Frontal cortex (tissue), 4 donors: ENCODE data around the gene HOOK2. TPM values are rescaled to one million over a fixed set of nuclear protein-coding genes. Genes with fewer than 3 reads are reported as not detected.

Experiments used
- DNase-seq, 2 donors: peaks; one replicate each; pipeline ENCODE4 v3.0.0; 2012; ENCODE audit warnings: low spot score in 2 of 2
- FAIRE-seq: peaks from 2 replicates; lab custom pipeline; 2012; peaks lifted over from hg19 to GRCh38; lab: Jason Lieb, UNC
- total RNA-seq: library from RNA; depleted of rRNA; stranded (reverse); fragments of >200 nt; gene quantifications from one replicate; pipeline ENCODE4 v1.2.3, GENCODE V29; 2014
- donor health status: control.
- donor health status: control.
- donor health status: control.

The HOOK2 gene
- total RNA-seq, 1 donor from 2014 or later = 14.3 TPM

GRCh38 chr19:12784871-12785430 lies 9.6 kb upstream of the HOOK2 start:
- DNase-seq (no peak), FAIRE-seq (no peak)

DNA sequence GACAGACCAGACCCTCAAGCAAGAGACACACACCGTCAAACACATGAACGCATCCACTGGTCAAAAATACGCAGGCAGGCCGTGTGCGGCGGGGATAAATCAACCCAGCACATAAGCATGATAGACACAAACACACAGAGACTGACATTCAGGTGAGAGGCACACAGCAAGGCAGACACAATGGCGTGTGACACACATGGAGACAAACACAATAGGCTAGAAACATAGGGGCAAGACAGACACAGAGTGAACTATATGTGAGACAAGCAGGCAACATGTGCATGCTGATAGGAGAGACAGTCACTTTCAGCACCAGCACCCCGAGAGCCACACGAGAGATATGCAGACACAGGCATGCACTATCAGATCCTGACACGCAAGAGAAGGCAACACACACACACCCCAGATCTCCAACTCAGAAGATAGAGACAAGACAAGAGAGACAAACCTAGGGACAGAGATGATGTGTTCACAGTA lies 9.1 kb upstream of the HOOK2 start:
- DNase-seq (no peak), FAIRE-seq (no peak)

DNA sequence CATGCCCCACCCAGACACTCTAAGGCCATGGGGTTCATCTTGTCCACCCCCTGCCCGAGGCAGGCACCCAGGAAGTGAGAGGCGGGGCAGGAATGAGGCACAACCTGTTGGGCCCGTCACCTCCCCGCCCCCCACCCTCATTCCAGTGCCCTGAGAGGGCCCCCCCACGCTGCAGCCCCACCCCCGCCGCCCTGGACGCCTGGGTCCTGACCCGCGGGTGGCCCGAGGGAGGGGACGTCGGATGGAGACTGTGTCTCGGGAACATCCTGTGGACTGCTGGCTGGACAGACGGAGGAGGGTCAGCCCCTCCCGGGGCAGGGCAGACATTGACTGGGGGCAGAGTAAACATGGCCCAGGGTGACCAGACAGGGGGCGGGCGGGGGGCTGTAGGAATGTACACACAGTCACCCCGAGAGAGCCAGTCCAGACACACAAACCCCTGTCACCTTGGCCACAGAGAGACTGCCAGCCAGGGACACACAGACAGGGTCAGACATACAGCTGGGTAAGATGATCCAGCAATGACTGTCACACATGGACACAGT lies 8.6 kb upstream of the HOOK2 start:
- DNase-seq = no peak
- FAIRE-seq = no peak

- DNase-seq = no peak
- no peak for FAIRE-seq
Observed at GRCh38 chr19:12783291-12783848, 8.0 kb upstream of the HOOK2 start.

- peak; percentile 81 to 85 for DNase-seq
- no peak for FAIRE-seq
Observed at GRCh38 chr19:12782424-12783290, 7.3 kb upstream of the HOOK2 start.

- FAIRE-seq = no peak
Observed at GRCh38 chr19:12782174-12782423, 6.7 kb upstream of the HOOK2 start.

DNA sequence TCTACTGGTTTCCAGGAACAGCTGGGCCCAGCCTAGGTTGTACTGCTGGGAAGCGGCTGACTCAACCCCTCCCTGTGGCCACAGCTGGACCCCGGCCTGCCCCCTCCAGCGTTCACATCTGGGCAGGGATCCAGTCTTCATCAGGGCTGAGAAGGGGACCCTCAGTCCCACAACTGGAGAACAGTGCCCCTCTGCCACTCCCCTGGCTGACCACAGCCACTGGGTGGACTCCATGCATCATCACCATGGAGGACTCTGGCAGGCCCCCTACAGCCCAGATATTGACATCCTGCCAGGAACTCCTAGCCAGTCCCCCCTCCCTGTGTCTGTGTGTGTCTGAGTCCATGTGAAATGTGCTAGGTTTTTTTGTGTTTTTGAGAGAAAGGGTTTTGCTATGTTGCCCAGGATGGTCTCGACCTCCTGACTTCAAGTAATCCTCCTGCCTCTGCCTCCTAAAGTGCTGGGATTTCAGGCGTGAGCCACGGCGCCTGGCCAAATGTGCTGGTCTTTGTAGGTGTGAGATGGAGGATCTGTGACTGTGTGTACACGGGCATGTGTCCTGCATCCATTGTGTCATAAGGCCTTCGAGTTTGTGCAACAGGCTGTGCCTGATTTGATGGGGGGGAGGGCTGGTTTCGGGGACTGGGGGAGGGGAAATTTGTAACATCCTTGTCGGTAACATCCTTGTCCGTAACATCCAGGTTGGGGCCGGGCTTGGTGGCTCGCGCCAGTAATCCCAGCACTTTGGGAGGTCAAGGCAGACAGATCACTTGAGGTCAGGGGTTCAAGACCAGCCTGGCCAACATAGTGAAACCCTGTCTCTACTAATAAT lies 4.0 kb upstream of the HOOK2 start:
- DNase-seq (no peak), FAIRE-seq (no peak)

More at GRCh38 chr19:12782174-12782423, 6.7 kb upstream of the HOOK2 start:
- DNase-seq = no peak

DNA sequence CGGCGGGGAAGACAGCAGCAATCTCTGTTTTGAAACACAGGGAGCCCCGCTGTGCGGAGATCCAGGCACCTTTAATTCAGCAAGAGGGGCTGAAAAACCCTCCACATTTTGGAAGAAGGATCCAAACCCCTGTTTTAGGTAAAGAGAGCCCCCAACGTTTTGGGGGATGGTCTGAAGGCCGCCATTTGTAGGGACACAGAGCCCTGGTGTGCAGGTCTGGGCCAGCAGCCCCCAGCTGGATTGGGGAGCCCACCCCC lies 3.5 kb upstream of the HOOK2 start:
- FAIRE-seq (no peak), DNase-seq (no peak)

GRCh38 chr19:12778017-12778904 lies 2.9 kb upstream of the HOOK2 start:
- FAIRE-seq = no peak
- DNase-seq = no peak

GRCh38 chr19:12777217-12778016 lies 2.1 kb upstream of the HOOK2 start:
- no peak for FAIRE-seq
- DNase-seq = peak; percentile 73 to 81

DNA sequence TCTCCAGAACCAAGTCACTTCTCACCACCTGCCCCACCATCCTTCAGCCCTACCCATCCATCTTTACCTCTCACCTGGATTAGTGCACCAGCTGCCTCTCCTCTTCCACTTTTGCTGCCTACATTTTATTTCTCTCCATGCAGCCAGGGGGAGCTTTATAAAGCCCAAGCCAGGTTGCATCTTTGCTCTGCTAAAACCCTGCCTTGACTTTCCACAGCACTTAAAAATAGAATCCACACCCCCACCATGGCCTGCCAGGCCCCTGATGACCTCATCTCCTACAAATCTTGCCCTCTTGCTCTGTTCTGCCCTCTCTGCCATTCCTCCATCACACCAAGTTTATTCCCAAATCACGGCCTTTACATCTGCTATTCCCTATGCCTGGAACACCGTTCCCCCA lies 1.8 kb downstream of the HOOK2 start:
- no peak for FAIRE-seq
- no peak for DNase-seq

GRCh38 chr19:12772323-12772722 lies 3.0 kb downstream of the HOOK2 start:
- FAIRE-seq (no peak), DNase-seq (no peak)

DNA sequence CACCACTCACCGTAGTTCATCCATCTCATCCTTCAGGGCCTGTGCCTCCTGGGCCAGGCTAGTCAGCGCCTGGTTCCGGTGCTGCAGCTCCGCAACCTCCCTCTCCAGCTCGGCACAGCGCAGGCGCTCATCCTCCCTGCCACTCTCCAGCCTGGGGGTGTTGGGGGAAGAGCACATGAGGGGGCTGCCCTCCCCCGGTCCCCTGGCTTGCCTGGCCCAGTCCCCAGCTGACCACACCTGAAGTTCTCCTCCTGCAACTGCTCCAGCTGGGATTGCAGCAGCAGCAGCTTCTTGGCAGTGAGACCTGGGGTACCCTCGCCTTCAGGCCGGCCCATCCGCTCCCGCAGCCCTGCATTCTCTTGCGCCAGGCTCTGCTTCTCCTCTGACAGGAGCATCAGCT lies 4.4 kb downstream of the HOOK2 start:
- no peak for FAIRE-seq
- no peak for DNase-seq

DNA sequence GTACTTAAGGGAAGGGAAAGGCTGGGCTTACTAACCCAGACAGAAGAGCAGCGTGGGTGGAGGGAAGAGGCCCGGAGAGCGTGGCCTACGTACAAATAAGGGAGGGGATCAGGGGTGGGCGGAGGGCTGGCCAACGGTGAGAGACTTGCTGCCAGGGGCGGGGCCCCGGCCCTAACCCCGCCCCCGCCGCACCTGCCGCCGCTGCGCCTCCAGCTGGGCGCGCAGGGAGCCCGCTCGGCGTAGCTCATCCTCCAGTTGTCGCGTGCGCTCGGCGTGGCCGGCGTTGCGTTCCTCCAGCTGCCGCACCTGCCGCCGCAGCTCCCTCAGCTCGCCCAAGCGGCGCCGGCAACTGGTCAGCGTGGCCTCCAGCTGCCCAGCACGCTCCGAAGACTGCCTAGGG lies 5.7 kb downstream of the HOOK2 start:
- no peak for FAIRE-seq
- no peak for DNase-seq

DNA sequence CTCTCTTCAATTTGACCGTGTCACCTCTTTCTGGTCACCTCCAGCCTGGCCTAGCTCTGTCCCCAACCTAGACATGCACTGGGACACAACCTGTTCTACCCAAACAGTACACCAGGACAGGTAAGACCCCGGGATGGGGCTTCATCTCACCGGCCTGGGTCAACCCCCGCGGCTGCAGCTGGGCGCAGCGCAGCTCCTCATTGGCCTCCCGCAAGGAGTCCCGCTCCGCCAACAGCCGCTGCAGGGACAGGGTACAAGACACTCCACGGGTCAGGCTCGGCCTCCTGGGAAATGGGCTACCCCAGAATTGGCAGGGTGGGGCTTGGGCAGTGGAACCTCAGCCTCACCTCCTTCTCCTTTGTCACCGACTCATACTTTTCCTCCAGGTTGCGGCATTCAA lies 7.7 kb downstream of the HOOK2 start:
- no peak for DNase-seq
- no peak for FAIRE-seq

DNA sequence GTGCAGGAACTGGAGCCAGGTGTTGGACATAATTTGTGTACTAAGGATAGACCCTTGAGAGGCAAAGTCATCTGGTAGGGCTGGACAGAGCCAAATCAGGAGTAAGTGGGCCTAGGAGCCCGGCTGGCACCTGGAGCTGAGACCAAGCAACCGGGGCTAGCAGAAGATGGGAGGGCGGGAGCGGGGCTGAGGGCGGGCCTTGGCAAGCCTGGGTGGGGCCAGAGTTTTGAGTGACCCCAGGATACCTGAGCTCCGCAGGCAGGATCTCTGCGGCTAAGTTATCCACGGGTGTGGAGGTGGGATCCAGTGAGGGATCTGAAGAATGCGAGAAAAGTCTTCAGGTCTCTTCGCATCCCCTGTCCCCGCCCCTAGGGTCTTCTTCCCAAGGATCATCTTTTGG lies 8.2 kb downstream of the HOOK2 start:
- DNase-seq (no peak), FAIRE-seq (no peak)

DNA sequence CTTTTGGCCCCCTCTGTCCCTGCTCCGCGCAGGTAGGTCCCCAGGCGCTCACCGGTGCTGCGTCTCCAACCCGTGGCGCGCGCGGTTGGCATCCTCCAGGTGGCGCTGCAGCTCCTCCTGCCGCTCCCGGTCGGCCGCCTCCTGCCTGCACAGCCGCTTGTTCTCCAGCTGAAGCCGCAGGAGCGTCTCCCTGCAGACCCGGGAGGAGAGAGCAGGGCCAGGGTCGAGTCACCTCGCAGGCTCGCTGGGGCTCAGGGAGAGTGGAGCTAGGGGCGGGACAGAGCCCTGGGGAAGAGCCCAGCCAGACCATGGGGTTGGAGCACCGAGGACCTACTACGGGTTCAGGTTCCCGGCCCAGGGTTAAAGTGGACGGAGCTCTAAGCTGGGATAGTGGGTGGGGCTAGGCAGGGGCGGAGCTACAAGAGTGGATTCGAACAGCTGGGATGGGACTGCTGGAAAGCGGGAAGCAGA lies 9.3 kb downstream of the HOOK2 start:
- DNase-seq (peak; percentile 75 to 80), FAIRE-seq (no peak)

GRCh38 chr19:12764698-12765097 lies 10.7 kb downstream of the HOOK2 start:
- FAIRE-seq (no peak), DNase-seq (no peak)

DNA sequence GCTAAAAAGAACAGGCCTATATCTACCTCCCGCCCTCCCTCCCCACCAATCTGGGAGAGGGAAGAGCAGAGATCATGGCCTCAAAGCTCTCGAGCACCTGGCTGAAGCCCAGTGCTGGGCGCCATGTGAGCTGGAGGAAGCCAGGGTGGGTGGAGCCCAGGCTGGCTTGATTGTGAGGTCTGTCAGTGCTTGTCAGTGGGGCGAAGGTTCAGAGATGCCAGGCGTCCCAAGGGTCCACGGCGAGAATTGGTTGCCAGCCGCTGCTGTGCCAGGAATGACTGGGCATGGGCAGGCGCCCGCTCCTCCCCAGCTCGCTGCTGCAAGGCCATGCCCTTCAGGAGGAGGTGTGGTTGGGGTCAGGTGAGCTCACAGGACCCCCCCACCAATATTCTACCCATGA lies 12.3 kb downstream of the HOOK2 start:
- no peak for DNase-seq
- no peak for FAIRE-seq
